Testis (tissue), 3 donors: ENCODE data around the gene GLRX. TPM values are rescaled to one million over a fixed set of nuclear protein-coding genes. Genes with fewer than 3 reads are reported as not detected.

Source experiments
- DNase-seq: peaks from one replicate; pipeline ENCODE4 v3.0.0-alpha.2; 2019
- H3K27ac ChIP-seq, 2 donors: fragments of 200-600 bp; sonication (generic); one replicate each; pipeline ENCODE4 v1.5.1; 2019
- H3K27me3 ChIP-seq: fragments of 200-600 bp; sonication (generic); one replicate; pipeline ENCODE4 v1.5.1; 2019
- H3K36me3 ChIP-seq: fragments of 200-600 bp; sonication (generic); one replicate; pipeline ENCODE4 v1.5.1; 2017; ENCODE audit warnings: low read depth; ENCODE audit errors: missing control alignments
- H3K4me1 ChIP-seq: fragments of 200-600 bp; sonication (generic); one replicate; pipeline ENCODE4 v1.5.1; 2019
- H3K4me3 ChIP-seq, 2 donors: fragments of 200-600 bp; sonication (generic); one replicate each; pipeline ENCODE4 v1.5.1; 2017 to 2019
- H3K9me3 ChIP-seq: fragments of 200-600 bp; sonication (generic); one replicate; pipeline ENCODE4 v1.5.1; 2017
- CTCF ChIP-seq, 3 experiments: fragments of 450-650 bp in 2 of 3; fragments of 200-600 bp in 1 of 3; sonication (generic) in 1 of 3; IDR thresholded peaks; one replicate each; pipeline ENCODE4 v1.5.1; 2016 to 2019; ENCODE audit warnings: antibody characterized with exemption in 3 of 3, mild to moderate bottlenecking in 2 of 3, moderate library complexity in 1 of 3
- POLR2A ChIP-seq: fragments of 450-650 bp; IDR thresholded peaks from one replicate; pipeline ENCODE4 v1.6.1; 2017; ENCODE audit warnings: antibody characterized with exemption, mild to moderate bottlenecking, moderate library complexity
- WGBS, 2 donors: methylation state at CpG; one replicate each; pipeline ENCODE4 v1.1.5; 2018; 5-methylcytosine and 5-hydroxymethylcytosine counted together
- intact Hi-C: fragments of 100-400 bp; cut with DNase I; formaldehyde crosslinking; loops from one replicate; pipeline ENCODE4 v1.15.1; 2023; ENCODE audit warnings: low total_unique reads
- polyA plus RNA-seq: library from polyadenylated mRNA; stranded (reverse); fragments of 350-450 nt; fragmentation: Illumina TruSeq; extraction: RNeasy Lipid Tissue Mini Kit (QIAGEN cat#74804); gene quantifications from one replicate; pipeline ENCODE4 v1.2.3, GENCODE V29; 2014; ENCODE audit warnings: low read depth, low replicate concordance; ENCODE audit not compliant: insufficient read depth
- total RNA-seq, 2 donors: library from RNA; depleted of rRNA; stranded (reverse); fragments of >200 nt; gene quantifications; one replicate each; pipeline ENCODE4 v1.2.3, GENCODE V29; 2016

Gene GLRX
- total and polyA plus RNA-seq, 3 donors from 2014 or later, result 4.5 to 15.0 (median 5.4) TPM

- Histone ChIP-seq H3K4me3 (no peak overlapping the region), H3K36me3 (no peaks in the 10 kb centered on the region), H3K27me3 (no peaks in the 10 kb centered on the region), H3K27ac (no peak overlapping the region), H3K9me3 (no peaks in the 10 kb centered on the region), H3K4me1 (peaks cover 13% of the 10 kb centered on the region)
- DNase-seq, result no peak
- WGBS, 2 donors, result 89 to 95% methylated on average over 10 of the region's 10 CpGs
- TF ChIP-seq POLR2A (no peak), CTCF (IDR thresholded peaks at IDR 0.05) (no peak)
- intact Hi-C loops, result no loop called here
These were observed 4.7 kb upstream of the GLRX start for GRCh38 chr5:95826949-95827891.

DNA sequence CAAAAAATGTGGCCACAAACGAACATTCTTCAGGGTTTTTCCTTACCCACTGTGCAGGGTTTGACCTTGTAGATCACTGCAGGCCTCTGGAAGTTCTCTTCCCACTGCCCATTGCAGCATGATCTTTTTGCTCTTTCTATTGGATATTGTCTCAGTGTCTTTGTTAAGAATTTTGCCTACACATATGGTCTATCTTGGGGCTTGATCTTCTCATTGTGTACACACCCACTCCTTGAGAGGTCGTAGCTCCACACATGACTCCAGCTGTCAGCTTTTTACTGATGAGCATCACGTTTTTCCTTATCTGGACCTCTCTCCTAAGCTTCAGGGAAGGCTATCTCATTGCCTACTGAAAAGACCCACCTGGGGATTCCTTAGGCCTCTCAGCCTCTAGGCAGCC, 3.0 kb upstream of the GLRX start:
- Histone ChIP-seq H3K27me3 (no peaks in the 10 kb centered on the region), H3K4me3 (no peak overlapping the region), H3K36me3 (no peaks in the 10 kb centered on the region), H3K4me1 (peaks cover 20% of the 10 kb centered on the region), H3K27ac (no peak overlapping the region), H3K9me3 (no peaks in the 10 kb centered on the region)
- WGBS, 2 donors, result 62 to 80% methylated on average over 3 of the region's 3 CpGs
- intact Hi-C loops, result no loop called here
- TF ChIP-seq CTCF (IDR thresholded peaks at IDR 0.05), result no peak
- TF ChIP-seq POLR2A, result no peak
- DNase-seq, result no peak

DNA sequence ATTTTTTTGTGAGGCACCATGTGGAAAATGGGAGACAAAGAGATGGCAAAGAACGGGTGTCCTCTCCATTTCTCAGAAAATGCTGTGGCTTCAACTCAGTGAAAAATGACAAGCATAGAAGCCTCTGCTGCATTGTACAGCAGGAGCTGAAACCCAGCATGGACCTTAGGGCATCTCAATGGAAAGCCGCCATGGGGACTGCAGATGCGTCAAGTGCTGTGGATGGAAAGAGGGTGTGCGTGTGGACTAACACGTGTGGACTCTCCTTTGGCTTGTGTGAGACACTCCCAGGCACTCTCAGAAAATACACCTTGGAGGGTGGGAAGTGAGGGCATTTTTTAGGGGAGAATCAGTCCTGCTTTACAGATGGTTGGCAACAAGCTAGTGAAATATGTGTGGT, 2.2 kb upstream of the GLRX start:
- Histone ChIP-seq H3K27me3 (no peaks in the 10 kb centered on the region), H3K27ac (peak overlapping the region in 1 of 2 donors; percentile 83), H3K4me1 (peaks cover 20% of the 10 kb centered on the region), H3K4me3 (no peak overlapping the region), H3K36me3 (no peaks in the 10 kb centered on the region), H3K9me3 (no peaks in the 10 kb centered on the region)
- no peak for DNase-seq
- intact Hi-C loops, result no loop called here
- WGBS, 2 donors, result 88 to 97% methylated on average over 5 of the region's 5 CpGs
- TF ChIP-seq POLR2A (no peak), CTCF (IDR thresholded peaks at IDR 0.05) (no peak)

DNA sequence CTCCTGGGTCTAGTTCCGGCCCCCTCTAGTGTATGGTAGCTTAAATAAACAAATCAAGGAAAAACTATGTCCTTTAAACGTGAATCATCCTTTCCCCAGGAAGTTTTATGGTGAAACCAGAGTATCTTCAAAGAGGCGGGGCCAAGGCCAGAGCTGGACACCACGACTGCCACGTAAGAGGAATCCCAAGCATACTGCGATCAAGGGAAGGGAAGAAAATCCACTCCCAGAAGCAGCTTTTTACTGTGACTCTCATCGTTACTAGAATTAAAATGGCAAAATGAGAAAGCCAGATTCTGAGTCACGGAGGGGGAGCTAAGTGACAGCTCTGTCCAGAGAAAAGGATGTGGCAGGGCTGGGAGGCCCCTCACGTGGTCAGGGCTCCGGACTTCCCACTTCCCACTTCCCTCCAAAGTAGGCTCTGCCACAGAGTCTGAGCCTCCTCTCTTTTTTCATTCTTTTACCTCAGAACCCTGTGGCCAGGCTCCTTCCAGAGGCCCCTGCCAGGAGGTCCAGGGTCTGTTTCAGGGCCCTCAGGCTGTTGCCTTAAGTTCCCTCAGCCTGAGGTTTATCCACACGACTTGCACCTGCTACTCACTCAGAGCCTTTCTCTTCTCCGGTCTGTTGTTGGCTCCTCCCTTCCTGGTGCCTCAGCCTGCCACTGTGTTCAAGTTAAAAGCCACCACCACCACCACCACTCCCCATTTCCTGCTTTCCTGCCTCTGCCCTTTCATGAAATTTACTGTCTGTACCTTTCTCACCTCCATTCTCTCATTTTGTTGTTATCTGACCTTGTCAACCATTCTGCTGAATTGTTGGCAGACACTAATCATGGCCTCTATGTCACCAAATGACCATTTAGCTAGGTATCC, 1.4 kb upstream of the GLRX start:
- Histone ChIP-seq H3K9me3 (no peaks in the 10 kb centered on the region), H3K36me3 (no peaks in the 10 kb centered on the region), H3K27ac (peak overlapping the region; percentile 61 to 83), H3K4me3 (no peak overlapping the region), H3K4me1 (peaks cover 20% of the 10 kb centered on the region), H3K27me3 (no peaks in the 10 kb centered on the region)
- intact Hi-C loops, result no loop called here
- 29 to 38% methylated on average over 12 of the region's 12 CpGs for WGBS, 2 donors
- TF ChIP-seq CTCF (IDR thresholded peaks at IDR 0.05) (no peak), POLR2A (no peak)
- peak; percentile 51 for DNase-seq
